ENCODE data around the gene CABP2. TPM values are rescaled to one million over a fixed set of nuclear protein-coding genes. Genes with fewer than 3 reads are reported as not detected.

The CABP2 gene
- total and polyA plus RNA-seq, 4 experiments from 2014 or later: not detected

GRCh38 chr11:67469508-67469811 is 53.8 kb downstream of the CABP2 start:
- Histone ChIP-seq H3K4me3 (ENCODE audit: low read length in 2 of 2) (peak overlapping the region; percentile 78 to 79), H3K36me3 (ENCODE audit: insufficient read depth, low read length) (no peaks in the 10 kb centered on the region), H3K27ac (ENCODE audit: low read depth, low read length) (peak overlapping the region; percentile 81), H3K4me1 (ENCODE audit: insufficient read depth, low read length) (peaks cover 42% of the 10 kb centered on the region), H3K27me3 (ENCODE audit: insufficient read depth, low read length) (no peaks in the 10 kb centered on the region), H3K9me3 (ENCODE audit: control insufficient read depth in 1 of 2, low read length in 2 of 2) (no peaks in the 10 kb centered on the region)
- Mint-ChIP-seq H3K36me3 (peaks cover 0 to 7% of the 10 kb centered on the region in 2 donors), H3K4me3 (peak overlapping the region; percentile 76 to 92 (median 84)), H3K27me3 (no peaks in the 10 kb centered on the region), H3K27ac (peak overlapping the region; percentile 21 to 92 (median 87)), H3K9me3 (no peaks in the 10 kb centered on the region), H3K4me1 (peaks cover 16 to 34% (median 26%) of the 10 kb centered on the region in 4 donors)
- ChIA-PET CTCF (ENCODE audit: partially characterized antibody) (interaction anchor here (0.8 to 2.7 kb wide), 9 partner anchors 10 to 68 kb away, joined by 3 to 19 read pairs (median 4); partner anchors contain the start of genes AIP, PPP1CA and TBC1D10C), POLR2A (ENCODE audit: partially characterized antibody) (interaction anchor here (0.9 to 30.4 kb wide), 15 partner anchors 12 to 229 kb away, joined by 4 to 900 read pairs (median 20); partner anchors contain the start of genes AIP, CDK2AP2, CORO1B and PITPNM1)
- DNase-seq: no peak
- intact Hi-C loops (cut with micrococcal nuclease): loop anchor here (1.0 to 2.0 kb wide), 9 partner anchors 13 to 80 kb away; partner anchors contain the start of genes CORO1B, PPP1CA, PTPRCAP and RPS6KB2

Small RNA genes within 50 kb of the gene (microRNA-seq; reads per million reads assigned to microRNA genes)
- gene MIR6752 (ENCODE audit: borderline microRNAs expressed, borderline number of aligned reads, borderline replicate concordance): 0.72 reads per million

Other genes with a start within 250 kb of the CABP2 start
- gene ANKRD13D, start 234.1 kb downstream of the CABP2 start, total RNA-seq: 100 to 1,000 TPM; 244 to 247 TPM
- gene ANKRD13D, start 234.1 kb downstream of the CABP2 start, polyA plus RNA-seq: 10 to 100 TPM; 12.0 to 31.3 TPM
- 10 to 100 TPM; 22.5 to 26.3 TPM for gene SSH3, start 219.9 kb downstream of the CABP2 start, total RNA-seq
- 1 to 10 TPM in 1 of 2 donors, under 1 TPM in 1; 0.79 to 6.5 TPM for gene SSH3, start 219.9 kb downstream of the CABP2 start, polyA plus RNA-seq
- 10 to 100 TPM; 87.9 to 91.3 TPM for gene POLD4, start 169.9 kb downstream of the CABP2 start, total RNA-seq
- 10 to 100 TPM; 93.6 to 96.2 TPM for gene POLD4, start 169.9 kb downstream of the CABP2 start, polyA plus RNA-seq
- gene CLCF1, start 149.8 kb downstream of the CABP2 start, total RNA-seq: 1 to 10 TPM; 5.4 to 6.4 TPM
- gene CLCF1, start 149.8 kb downstream of the CABP2 start, polyA plus RNA-seq: 1 to 10 TPM in 1 of 2 donors, under 1 TPM in 1; 0.45 to 4.4 TPM
- gene RAD9A, start 131.5 kb downstream of the CABP2 start, total RNA-seq: 10 to 100 TPM; 51.8 to 55.9 TPM
- gene RAD9A, start 131.5 kb downstream of the CABP2 start, polyA plus RNA-seq: 1 to 10 TPM; 6.7 to 8.3 TPM
- gene PPP1CA, start 121.6 kb downstream of the CABP2 start, total RNA-seq: 100 to 1,000 TPM; 159 to 161 TPM
- gene PPP1CA, start 121.6 kb downstream of the CABP2 start, polyA plus RNA-seq: 100 to 1,000 TPM; 474 to 774 TPM
- gene TBC1D10C, start 119.4 kb downstream of the CABP2 start, total RNA-seq: 100 to 1,000 TPM; 371 to 382 TPM
- gene TBC1D10C, start 119.4 kb downstream of the CABP2 start, polyA plus RNA-seq: 100 to 1,000 TPM; 316 to 331 TPM
- 1 to 10 TPM; 2.3 to 3.3 TPM for gene CARNS1, start 107.8 kb downstream of the CABP2 start, total RNA-seq
- gene CARNS1, start 107.8 kb downstream of the CABP2 start, polyA plus RNA-seq: under 1 TPM; 0.45 to 0.81 TPM
- 10 to 100 TPM; 78.1 to 79.9 TPM for gene RPS6KB2, start 95.0 kb downstream of the CABP2 start, total RNA-seq
- 10 to 100 TPM; 55.2 to 58.3 TPM for gene RPS6KB2, start 95.0 kb downstream of the CABP2 start, polyA plus RNA-seq
- 100 to 1,000 TPM; 208 to 228 TPM for gene PTPRCAP, start 85.8 kb downstream of the CABP2 start, total RNA-seq
- gene PTPRCAP, start 85.8 kb downstream of the CABP2 start, polyA plus RNA-seq: 100 to 1,000 TPM; 613 TPM
- gene CORO1B, start 80.0 kb downstream of the CABP2 start, total RNA-seq: 10 to 100 TPM; 22.7 to 23.2 TPM
- gene CORO1B, start 80.0 kb downstream of the CABP2 start, polyA plus RNA-seq: 10 to 100 TPM; 79.1 to 92.2 TPM
- not detected for gene GPR152, start 70.7 kb downstream of the CABP2 start, total RNA-seq
- gene GPR152, start 70.7 kb downstream of the CABP2 start, polyA plus RNA-seq: 1 to 10 TPM in 1 of 2 donors, under 1 TPM in 1; 0.35 to 1.7 TPM
- 1 to 10 TPM; 1.4 to 2.3 TPM for gene CABP4, start 68.1 kb downstream of the CABP2 start, total RNA-seq
- gene CABP4, start 68.1 kb downstream of the CABP2 start, polyA plus RNA-seq: under 1 TPM; 0.27 to 0.84 TPM
- 10 to 100 TPM; 90.1 to 99.1 TPM for gene TMEM134, start 54.2 kb downstream of the CABP2 start, total RNA-seq
- 100 to 1,000 TPM; 152 to 162 TPM for gene TMEM134, start 54.2 kb downstream of the CABP2 start, polyA plus RNA-seq
- gene AIP, start 40.4 kb downstream of the CABP2 start, total RNA-seq: 100 to 1,000 TPM; 131 to 132 TPM
- gene AIP, start 40.4 kb downstream of the CABP2 start, polyA plus RNA-seq: 100 to 1,000 TPM; 152 to 185 TPM
- gene PITPNM1, start 18.1 kb downstream of the CABP2 start, total RNA-seq: 100 to 1,000 TPM; 137 to 143 TPM
- 10 to 100 TPM; 15.0 to 43.6 TPM for gene PITPNM1, start 18.1 kb downstream of the CABP2 start, polyA plus RNA-seq
- gene CDK2AP2, start 15.3 kb downstream of the CABP2 start, total RNA-seq: 10 to 100 TPM; 85.8 to 86.0 TPM
- 100 to 1,000 TPM in 1 of 2 donors, 10 to 100 TPM in 1; 83.3 to 152 TPM for gene CDK2AP2, start 15.3 kb downstream of the CABP2 start, polyA plus RNA-seq
- 100 to 1,000 TPM; 134 to 143 TPM for gene GSTP1, start 60.4 kb upstream of the CABP2 start, total RNA-seq
- gene GSTP1, start 60.4 kb upstream of the CABP2 start, polyA plus RNA-seq: 100 to 1,000 TPM; 236 to 245 TPM
- 100 to 1,000 TPM; 204 to 212 TPM for gene NDUFV1, start 83.5 kb upstream of the CABP2 start, total RNA-seq
- gene NDUFV1, start 83.5 kb upstream of the CABP2 start, polyA plus RNA-seq: 100 to 1,000 TPM; 124 to 133 TPM
- 1 to 10 TPM; 3.1 to 4.3 TPM for gene NUDT8, start 106.5 kb upstream of the CABP2 start, total RNA-seq
- 1 to 10 TPM; 2.0 to 4.5 TPM for gene NUDT8, start 106.5 kb upstream of the CABP2 start, polyA plus RNA-seq
- gene TBX10, start 116.3 kb upstream of the CABP2 start, total RNA-seq: not detected
- not detected for gene TBX10, start 116.3 kb upstream of the CABP2 start, polyA plus RNA-seq
- gene ACY3, start 127.3 kb upstream of the CABP2 start, total RNA-seq: not detected
- under 1 TPM in 1 of 2 donors, not detected in 1; 0.48 TPM for gene ACY3, start 127.3 kb upstream of the CABP2 start, polyA plus RNA-seq
- not detected for gene ALDH3B2, start 151.2 kb upstream of the CABP2 start, total RNA-seq
- gene ALDH3B2, start 151.2 kb upstream of the CABP2 start, polyA plus RNA-seq: not detected